HepG2 (cell line): ENCODE data around the gene KLHL21. TPM values are rescaled to one million over a fixed set of nuclear protein-coding genes. Genes with fewer than 3 reads are reported as not detected.

Source experiments
- ATM ChIP-seq: fragments of 450-650 bp; IDR thresholded peaks from 2 replicates; pipeline ENCODE4 v1.7.1; 2017; ENCODE audit warnings: mild to moderate bottlenecking, borderline replicate concordance
- FOXP4 ChIP-seq: sonication (generic); formaldehyde crosslinking; IDR thresholded peaks from 2 replicates; pipeline ENCODE4 v1.4.0; 2020; ENCODE audit warnings: missing genetic modification reagents
- KLF16 ChIP-seq, 2 experiments: sonication (generic) in 1 of 2; formaldehyde crosslinking in 1 of 2; IDR thresholded peaks; 2 replicates each; pipeline versions ENCODE4 v1.6.1 to v1.8.0; 2016 to 2023; ENCODE audit warnings: missing genetic modification reagents in 2 of 2, missing compliant biosample characterization in 1 of 2
- NBN ChIP-seq: fragments of 450-650 bp; conservative IDR thresholded peaks from 2 replicates; pipeline ENCODE4 v1.6.1; 2017
- NFE2L1 ChIP-seq: sonication (generic); formaldehyde crosslinking; IDR thresholded peaks from 2 replicates; pipeline ENCODE4 v1.4.0; 2020; ENCODE audit warnings: missing genetic modification reagents, mild to moderate bottlenecking, borderline replicate concordance
- ONECUT2 ChIP-seq: sonication (generic); formaldehyde crosslinking; IDR thresholded peaks from 2 replicates; pipeline ENCODE4 v1.4.0; 2020; ENCODE audit warnings: missing genetic modification reagents
- PHF20 ChIP-seq: sonication (generic); formaldehyde crosslinking; IDR thresholded peaks from 2 replicates; pipeline ENCODE4 v1.5.0; 2020; ENCODE audit warnings: mild to moderate bottlenecking, missing genetic modification reagents
- POLR2A ChIP-seq, 2 experiments: IDR thresholded peaks; 2 replicates each; pipeline ENCODE4 v1.6.1; 2011; ENCODE audit warnings: low read depth in 2 of 2, low read length in 2 of 2, mild to moderate bottlenecking in 1 of 2, moderate library complexity in 1 of 2; ENCODE audit not compliant: insufficient read depth in 1 of 2
- SAFB2 ChIP-seq: sonication (generic); formaldehyde crosslinking; IDR thresholded peaks from 2 replicates; pipeline ENCODE4 v1.5.1; 2020; ENCODE audit warnings: missing genetic modification reagents, low read depth, mild to moderate bottlenecking, borderline replicate concordance
- SNAPC5 ChIP-seq: sonication (generic); formaldehyde crosslinking; IDR thresholded peaks from 2 replicates; pipeline ENCODE4 v1.8.1; 2023; ENCODE audit warnings: mild to moderate bottlenecking, missing genetic modification reagents, borderline replicate concordance
- ZBTB8A ChIP-seq: sonication (generic); formaldehyde crosslinking; IDR thresholded peaks from 2 replicates; pipeline ENCODE4 v1.4.0; 2020; ENCODE audit warnings: mild to moderate bottlenecking, low read depth, missing genetic modification reagents, borderline replicate concordance
- ZFY ChIP-seq: sonication (generic); formaldehyde crosslinking; IDR thresholded peaks from 2 replicates; pipeline ENCODE4 v1.4.0; 2020; ENCODE audit warnings: missing genetic modification reagents
- ZNF136 ChIP-seq: sonication (generic); formaldehyde crosslinking; IDR thresholded peaks from 2 replicates; pipeline ENCODE4 v1.8.1; 2022; ENCODE audit warnings: low read depth, mild to moderate bottlenecking, moderate library complexity, missing genetic modification reagents
- ZNF143 ChIP-seq: sonication (generic); formaldehyde crosslinking; IDR thresholded peaks from 2 replicates; pipeline ENCODE4 v1.4.0; 2020; ENCODE audit warnings: missing genetic modification reagents
- ZNF280B ChIP-seq: sonication (generic); formaldehyde crosslinking; IDR thresholded peaks from 2 replicates; pipeline ENCODE4 v1.5.0; 2020; ENCODE audit warnings: missing genetic modification reagents, mild to moderate bottlenecking, borderline replicate concordance
- ZNF446 ChIP-seq: sonication (generic); formaldehyde crosslinking; IDR thresholded peaks from 2 replicates; pipeline ENCODE4 v1.5.0; 2020; ENCODE audit warnings: mild to moderate bottlenecking, missing genetic modification reagents
- ZNF562 ChIP-seq: sonication (generic); formaldehyde crosslinking; IDR thresholded peaks from 2 replicates; pipeline ENCODE4 v1.8.0; 2022; ENCODE audit warnings: missing genetic modification reagents, borderline replicate concordance
- ZNF580 ChIP-seq: IDR thresholded peaks from 2 replicates; pipeline ENCODE4 v1.6.1; 2016; ENCODE audit warnings: low read depth, borderline replicate concordance
- ZNF773 ChIP-seq: sonication (generic); formaldehyde crosslinking; IDR thresholded peaks from 2 replicates; pipeline ENCODE4 v1.4.0; 2020; ENCODE audit warnings: missing genetic modification reagents, borderline replicate concordance
- polyA plus RNA-seq, 8 experiments: library from polyadenylated mRNA; depleted of rRNA in 3 of 8; stranded (reverse) in 7 of 8; unstranded in 1 of 8; fragments of >200 nt; fragmentation: Illumina TruSeq in 4 of 8; extraction: Trizol in 4 of 8; gene quantifications; 2 replicates each; pipeline versions ENCODE4 v1.2.1 to v1.2.3, GENCODE V29; 2011 to 2016; ENCODE audit warnings: low read depth in 4 of 8, missing spikeins in 1 of 8, mixed read lengths in 1 of 8; ENCODE audit not compliant: insufficient read depth in 1 of 8
- total RNA-seq, 5 experiments: library from RNA; depleted of rRNA; stranded (reverse); fragments of >200 nt; fragmentation: Illumina TruSeq; extraction: Trizol; gene quantifications; 2 replicates each; pipeline ENCODE4 v1.2.3, GENCODE V29; 2016; ENCODE audit warnings: low read depth in 1 of 5
- TF ChIP-seq, protein P1 (sequence below): sonication (generic); formaldehyde crosslinking; IDR thresholded peaks from 2 replicates; pipeline ENCODE4 v1.5.0; 2020; ENCODE audit warnings: missing genetic modification reagents
- TF ChIP-seq, protein P2 (sequence below): sonication (generic); formaldehyde crosslinking; IDR thresholded peaks from 2 replicates; pipeline ENCODE4 v1.4.0; 2020; ENCODE audit warnings: low read depth, missing genetic modification reagents

The KLHL21 gene
- total and polyA plus RNA-seq, 2 of the 13 experiments (the other 11 are each of a cell fraction or from before 2014, with no cell fraction given): 14.8 to 25.0 TPM

DNA sequence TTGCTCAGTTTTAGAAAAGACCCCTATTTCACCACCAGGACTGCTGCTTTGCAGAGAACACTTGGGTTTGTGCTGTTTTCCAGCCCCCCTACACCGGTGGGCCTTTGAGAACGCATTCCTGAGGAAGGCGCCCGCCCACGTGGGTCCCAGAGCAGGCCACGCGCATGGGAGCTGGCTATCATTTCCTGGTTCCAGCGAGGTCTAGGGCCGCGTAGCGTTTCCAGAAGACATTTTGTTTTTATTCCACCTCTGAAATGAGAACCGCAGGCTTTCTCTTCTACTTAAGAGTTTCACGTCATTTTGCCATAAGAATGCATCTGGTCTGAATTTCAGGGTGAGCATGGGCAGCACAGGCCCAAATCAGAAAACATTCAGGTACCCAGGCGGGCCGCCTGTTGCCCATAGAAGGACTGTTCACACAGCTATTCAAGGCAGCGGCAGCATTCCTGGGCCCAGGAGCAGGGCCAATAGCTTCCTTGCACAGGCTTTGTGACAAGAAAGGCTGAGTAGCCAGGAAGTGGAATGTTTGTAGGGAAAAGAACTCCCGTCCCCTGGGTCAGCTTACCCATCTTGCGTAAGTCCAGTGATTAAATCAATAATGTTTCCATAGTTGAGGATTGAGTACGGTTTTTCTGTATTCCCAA is 1.4 kb upstream of the KLHL21 start (continued):
- TF ChIP-seq PHF20 (CRISPR knock-in tag) (no peak), NFE2L1 (no peak), KLF16 (CRISPR knock-in tag; IDR thresholded peaks at IDR 0.05) (peak in 1 of 2 experiments; percentile 59; a peak in 1 of 4 replicates), SNAPC5 (no peak), POLR2A (IDR thresholded peaks at IDR 0.05; ENCODE audit: insufficient read depth in 1 of 2, low read depth in 2 of 2, low read length in 2 of 2) (peak in 1 of 2 experiments; percentile 92; a peak in 2 of 4 replicates), ZNF562 (CRISPR knock-in tag) (no peak), ATM (no peak), SAFB2 (CRISPR knock-in tag) (peak; percentile 56; the same call in 1 of the 2 replicates), ZNF280B (CRISPR knock-in tag) (no peak; the same call in 1 of the 2 replicates), ZBTB8A (no peak), ZNF580 (no peak), ZNF136 (CRISPR knock-in tag) (no peak; the same call in 1 of the 2 replicates), ZFY (CRISPR knock-in tag) (peak; percentile 84), FOXP4 (CRISPR knock-in tag) (peak; percentile 46; the same call in 1 of the 2 replicates), ZNF446 (CRISPR knock-in tag) (no peak), ONECUT2 (peak; percentile 98), NBN (no peak), ZNF143 (CRISPR knock-in tag) (no peak; the same call in 1 of the 2 replicates), ZNF773 (no peak)
- TF ChIP-seq, protein P1, sequence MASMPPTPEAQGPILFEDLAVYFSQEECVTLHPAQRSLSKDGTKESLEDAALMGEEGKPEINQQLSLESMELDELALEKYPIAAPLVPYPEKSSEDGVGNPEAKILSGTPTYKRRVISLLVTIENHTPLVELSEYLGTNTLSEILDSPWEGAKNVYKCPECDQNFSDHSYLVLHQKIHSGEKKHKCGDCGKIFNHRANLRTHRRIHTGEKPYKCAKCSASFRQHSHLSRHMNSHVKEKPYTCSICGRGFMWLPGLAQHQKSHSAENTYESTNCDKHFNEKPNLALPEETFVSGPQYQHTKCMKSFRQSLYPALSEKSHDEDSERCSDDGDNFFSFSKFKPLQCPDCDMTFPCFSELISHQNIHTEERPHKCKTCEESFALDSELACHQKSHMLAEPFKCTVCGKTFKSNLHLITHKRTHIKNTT (CRISPR knock-in tag): no peak
- TF ChIP-seq, protein P2, sequence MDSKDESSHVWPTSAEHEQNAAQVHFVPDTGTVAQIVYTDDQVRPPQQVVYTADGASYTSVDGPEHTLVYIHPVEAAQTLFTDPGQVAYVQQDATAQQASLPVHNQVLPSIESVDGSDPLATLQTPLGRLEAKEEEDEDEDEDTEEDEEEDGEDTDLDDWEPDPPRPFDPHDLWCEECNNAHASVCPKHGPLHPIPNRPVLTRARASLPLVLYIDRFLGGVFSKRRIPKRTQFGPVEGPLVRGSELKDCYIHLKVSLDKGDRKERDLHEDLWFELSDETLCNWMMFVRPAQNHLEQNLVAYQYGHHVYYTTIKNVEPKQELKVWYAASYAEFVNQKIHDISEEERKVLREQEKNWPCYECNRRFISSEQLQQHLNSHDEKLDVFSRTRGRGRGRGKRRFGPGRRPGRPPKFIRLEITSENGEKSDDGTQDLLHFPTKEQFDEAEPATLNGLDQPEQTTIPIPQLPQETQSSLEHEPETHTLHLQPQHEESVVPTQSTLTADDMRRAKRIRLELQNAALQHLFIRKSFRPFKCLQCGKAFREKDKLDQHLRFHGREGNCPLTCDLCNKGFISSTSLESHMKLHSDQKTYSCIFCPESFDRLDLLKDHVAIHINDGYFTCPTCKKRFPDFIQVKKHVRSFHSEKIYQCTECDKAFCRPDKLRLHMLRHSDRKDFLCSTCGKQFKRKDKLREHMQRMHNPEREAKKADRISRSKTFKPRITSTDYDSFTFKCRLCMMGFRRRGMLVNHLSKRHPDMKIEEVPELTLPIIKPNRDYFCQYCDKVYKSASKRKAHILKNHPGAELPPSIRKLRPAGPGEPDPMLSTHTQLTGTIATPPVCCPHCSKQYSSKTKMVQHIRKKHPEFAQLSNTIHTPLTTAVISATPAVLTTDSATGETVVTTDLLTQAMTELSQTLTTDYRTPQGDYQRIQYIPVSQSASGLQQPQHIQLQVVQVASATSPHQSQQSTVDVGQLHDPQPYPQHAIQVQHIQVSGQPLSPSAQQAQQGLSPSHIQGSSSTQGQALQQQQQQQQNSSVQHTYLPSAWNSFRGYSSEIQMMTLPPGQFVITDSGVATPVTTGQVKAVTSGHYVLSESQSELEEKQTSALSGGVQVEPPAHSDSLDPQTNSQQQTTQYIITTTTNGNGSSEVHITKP (CRISPR knock-in tag): no peak; the same call in none of the 2 replicates
